Karpas-422 (cell line): ENCODE measurements around the gene KLF11. TPM values are rescaled to one million over a fixed set of nuclear protein-coding genes. Genes with fewer than 3 reads are reported as not detected.

ENCODE experiments used
- DNase-seq: peaks from one replicate; pipeline ENCODE4 v3.0.0-alpha.2; 2015
- H2AFZ ChIP-seq: fragments of 200-600 bp; sonication (generic); 2 replicates; pipeline ENCODE4 v1.6.1; 2014; ENCODE audit warnings: antibody characterized with exemption, low read length, mixed read lengths
- H3K27ac ChIP-seq: fragments of 200-600 bp; sonication (generic); 2 replicates; pipeline ENCODE4 v1.5.1; 2014; ENCODE audit warnings: mild to moderate bottlenecking, low read length, moderate library complexity
- H3K27me3 ChIP-seq: fragments of 200-600 bp; sonication (generic); 2 replicates; pipeline ENCODE4 v1.6.1; 2014; ENCODE audit warnings: low read length, mixed read lengths
- H3K36me3 ChIP-seq: fragments of 200-600 bp; sonication (generic); 2 replicates; pipeline ENCODE4 v1.6.1; 2014; ENCODE audit warnings: low read length, mixed read lengths; ENCODE audit not compliant: insufficient read depth
- H3K4me1 ChIP-seq: fragments of 200-600 bp; sonication (generic); 2 replicates; pipeline ENCODE4 v1.6.1; 2014; ENCODE audit warnings: mild to moderate bottlenecking, low read length, mixed read lengths
- H3K4me2 ChIP-seq: fragments of 200-600 bp; sonication (generic); 2 replicates; pipeline ENCODE4 v1.6.1; 2014; ENCODE audit warnings: low read length, low read depth, mild to moderate bottlenecking; ENCODE audit not compliant: poor library complexity, severe bottlenecking
- H3K4me3 ChIP-seq: fragments of 200-600 bp; sonication (generic); 2 replicates; pipeline ENCODE4 v1.5.1; 2014; ENCODE audit warnings: mild to moderate bottlenecking, antibody characterized with exemption, low read length, mixed read lengths
- H3K79me2 ChIP-seq: fragments of 200-600 bp; sonication (generic); 2 replicates; pipeline ENCODE4 v1.6.1; 2014; ENCODE audit warnings: mild to moderate bottlenecking, low read length, mixed read lengths
- H3K9ac ChIP-seq: fragments of 200-600 bp; sonication (generic); 2 replicates; pipeline ENCODE4 v1.6.0; 2014; ENCODE audit warnings: low read length
- H3K9me2 ChIP-seq: fragments of 200-600 bp; sonication (generic), shearing (Covaris generic); replicated peaks from 2 replicates; pipeline ENCODE4 v1.6.0; 2014; ENCODE audit warnings: mild to moderate bottlenecking, low read length, moderate library complexity; ENCODE audit not compliant: insufficient read depth
- H3K9me3 ChIP-seq: fragments of 300-700, 200-600 bp; sonication (generic); 2 replicates; pipeline ENCODE4 v1.6.1; 2014; ENCODE audit warnings: low read length, mixed read lengths
- H4K20me1 ChIP-seq: fragments of 200-600 bp; sonication (generic); 2 replicates; pipeline ENCODE4 v1.6.1; 2014; ENCODE audit warnings: mild to moderate bottlenecking, antibody characterized with exemption, low read length, low read depth; ENCODE audit not compliant: insufficient read depth
- total RNA-seq: library from RNA; depleted of rRNA; stranded (reverse); fragments of >200 nt; shearing (Covaris generic); gene quantifications from 2 replicates; pipeline ENCODE4 v1.2.3, GENCODE V29; 2014; ENCODE audit warnings: low replicate concordance

The KLF11 gene
- total RNA-seq, 1 experiment from 2014 or later = not detected

- no peaks in the 10 kb centered on the region for H3K9me3 ChIP-seq
- H3K4me1 ChIP-seq = no peaks in the 10 kb centered on the region
- peak; percentile 69 for DNase-seq
- H3K9me2 ChIP-seq = no peaks in the 10 kb centered on the region
- H3K79me2 ChIP-seq = no peaks in the 10 kb centered on the region
- H3K9ac ChIP-seq = no peak overlapping the region
- H3K27ac ChIP-seq = no peak overlapping the region
- H3K36me3 ChIP-seq = no peaks in the 10 kb centered on the region
- H3K4me2 ChIP-seq = no peak overlapping the region
- H3K4me3 ChIP-seq = no peak overlapping the region
- H2AFZ ChIP-seq = no peak overlapping the region
- no peaks in the 10 kb centered on the region for H3K27me3 ChIP-seq
- H4K20me1 ChIP-seq = no peaks in the 10 kb centered on the region
These were observed 5.3 kb downstream of the KLF11 start for GRCh38 chr2:10048501-10049171.

DNA sequence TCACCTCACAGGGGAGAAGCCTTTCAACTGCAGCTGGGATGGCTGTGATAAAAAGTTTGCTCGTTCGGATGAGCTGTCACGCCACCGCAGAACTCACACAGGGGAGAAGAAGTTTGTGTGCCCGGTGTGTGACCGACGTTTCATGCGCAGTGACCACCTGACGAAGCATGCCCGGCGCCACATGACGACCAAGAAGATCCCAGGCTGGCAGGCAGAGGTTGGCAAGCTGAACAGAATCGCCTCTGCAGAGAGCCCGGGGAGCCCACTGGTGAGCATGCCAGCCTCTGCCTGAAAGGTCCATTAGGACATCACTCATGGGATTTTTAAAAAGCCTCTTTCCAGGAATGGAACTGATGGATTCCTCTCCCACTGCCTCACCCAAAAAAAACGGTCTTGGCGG lies 8.9 kb downstream of the KLF11 start:
- no peak for DNase-seq
- Histone ChIP-seq H3K9me3 (no peaks in the 10 kb centered on the region), H4K20me1 (no peaks in the 10 kb centered on the region), H3K9me2 (no peaks in the 10 kb centered on the region), H3K4me1 (no peaks in the 10 kb centered on the region), H3K4me2 (no peak overlapping the region), H3K36me3 (no peaks in the 10 kb centered on the region), H3K79me2 (no peaks in the 10 kb centered on the region), H3K4me3 (no peak overlapping the region), H2AFZ (no peak overlapping the region), H3K9ac (no peak overlapping the region), H3K27ac (no peak overlapping the region), H3K27me3 (no peaks in the 10 kb centered on the region)

GRCh38 chr2:10053351-10053750 lies 10.0 kb downstream of the KLF11 start:
- Histone ChIP-seq H3K4me3 (no peak overlapping the region), H3K36me3 (no peaks in the 10 kb centered on the region), H4K20me1 (no peaks in the 10 kb centered on the region)

GRCh38 chr2:10054424-10054823 lies 11.1 kb downstream of the KLF11 start:
- DNase-seq = no peak
- no peaks in the 10 kb centered on the region for H3K9me2 ChIP-seq
- H3K4me1 ChIP-seq = no peaks in the 10 kb centered on the region
- H3K9ac ChIP-seq = no peak overlapping the region
- no peaks in the 10 kb centered on the region for H3K36me3 ChIP-seq
- H3K79me2 ChIP-seq = no peaks in the 10 kb centered on the region
- H2AFZ ChIP-seq = no peak overlapping the region
- H3K4me2 ChIP-seq = no peak overlapping the region
- no peaks in the 10 kb centered on the region for H3K27me3 ChIP-seq
- H3K27ac ChIP-seq = no peak overlapping the region
- H3K9me3 ChIP-seq = no peaks in the 10 kb centered on the region
- no peak overlapping the region for H3K4me3 ChIP-seq
- no peaks in the 10 kb centered on the region for H4K20me1 ChIP-seq

More at GRCh38 chr2:10053351-10053750, 10.0 kb downstream of the KLF11 start:
- no peak for DNase-seq
- Histone ChIP-seq H3K9me2 (no peaks in the 10 kb centered on the region), H3K27me3 (no peaks in the 10 kb centered on the region), H3K27ac (no peak overlapping the region), H3K9me3 (no peaks in the 10 kb centered on the region), H3K9ac (no peak overlapping the region), H3K4me2 (no peak overlapping the region), H3K79me2 (no peaks in the 10 kb centered on the region), H2AFZ (no peak overlapping the region), H3K4me1 (no peaks in the 10 kb centered on the region)

DNA sequence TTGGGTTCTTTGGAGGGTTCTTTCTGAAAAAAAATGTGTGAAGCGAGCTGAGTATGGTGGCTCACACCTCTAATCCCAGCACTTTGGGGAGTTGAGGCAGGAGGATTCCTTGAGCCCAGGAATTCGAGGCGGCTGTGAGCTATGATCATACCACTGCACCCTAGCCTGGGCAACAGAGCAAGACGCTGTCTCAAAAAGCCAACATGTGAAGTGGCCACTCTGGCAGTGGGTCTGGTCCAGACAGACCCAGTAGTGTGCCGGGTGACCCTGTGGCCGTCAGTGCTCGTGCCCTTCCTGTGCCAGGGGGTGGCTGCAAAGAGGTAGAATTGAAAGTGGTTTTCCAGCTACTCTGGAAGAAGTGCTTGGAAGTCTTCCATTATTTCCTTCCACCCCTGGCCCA lies 11.6 kb downstream of the KLF11 start:
- no peaks in the 10 kb centered on the region for H3K79me2 ChIP-seq
- H4K20me1 ChIP-seq = no peaks in the 10 kb centered on the region
- no peak overlapping the region for H3K9ac ChIP-seq
- no peaks in the 10 kb centered on the region for H3K4me1 ChIP-seq
- H3K4me2 ChIP-seq = no peak overlapping the region
- H3K9me2 ChIP-seq = no peaks in the 10 kb centered on the region
- H2AFZ ChIP-seq = no peak overlapping the region
- DNase-seq = no peak
- H3K9me3 ChIP-seq = no peaks in the 10 kb centered on the region
- no peaks in the 10 kb centered on the region for H3K27me3 ChIP-seq
- H3K36me3 ChIP-seq = no peaks in the 10 kb centered on the region
- H3K27ac ChIP-seq = no peak overlapping the region
- H3K4me3 ChIP-seq = no peak overlapping the region

DNA sequence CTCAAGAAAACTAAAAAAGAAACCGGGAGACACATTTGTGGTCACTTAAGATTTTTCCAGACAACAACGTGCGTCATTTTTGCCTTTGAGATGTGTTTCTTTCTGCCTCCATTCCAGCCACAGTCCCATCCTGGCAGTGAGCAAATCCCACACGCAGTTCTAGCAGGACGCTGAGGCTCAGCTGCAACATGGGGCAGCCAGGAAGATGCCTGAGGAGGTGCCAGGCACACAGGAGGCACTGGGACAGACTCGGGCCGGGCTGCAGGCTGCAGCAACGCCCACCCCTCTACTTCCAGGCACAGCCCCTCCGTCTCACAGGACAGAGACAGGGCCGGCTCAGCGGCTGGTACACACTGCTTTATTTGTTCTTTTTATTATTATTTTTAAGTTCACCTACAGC lies 13.1 kb downstream of the KLF11 start:
- Histone ChIP-seq H3K27ac (no peak overlapping the region), H3K4me2 (no peak overlapping the region), H4K20me1 (no peaks in the 10 kb centered on the region), H3K9me2 (no peaks in the 10 kb centered on the region), H3K27me3 (no peaks in the 10 kb centered on the region), H3K36me3 (no peaks in the 10 kb centered on the region), H3K4me1 (no peaks in the 10 kb centered on the region), H3K9ac (no peak overlapping the region), H3K9me3 (no peaks in the 10 kb centered on the region), H2AFZ (no peak overlapping the region), H3K79me2 (no peaks in the 10 kb centered on the region), H3K4me3 (no peak overlapping the region)
- no peak for DNase-seq

- Histone ChIP-seq H3K4me2 (no peak overlapping the region), H2AFZ (no peak overlapping the region), H3K36me3 (no peaks in the 10 kb centered on the region), H3K79me2 (no peaks in the 10 kb centered on the region), H3K4me3 (no peak overlapping the region), H3K4me1 (no peaks in the 10 kb centered on the region), H3K9ac (no peak overlapping the region), H3K27me3 (no peaks in the 10 kb centered on the region), H3K9me2 (no peaks in the 10 kb centered on the region), H4K20me1 (no peaks in the 10 kb centered on the region), H3K9me3 (no peaks in the 10 kb centered on the region), H3K27ac (no peak overlapping the region)
- no peak for DNase-seq
These were observed 14.1 kb downstream of the KLF11 start for GRCh38 chr2:10057231-10058107.

DNA sequence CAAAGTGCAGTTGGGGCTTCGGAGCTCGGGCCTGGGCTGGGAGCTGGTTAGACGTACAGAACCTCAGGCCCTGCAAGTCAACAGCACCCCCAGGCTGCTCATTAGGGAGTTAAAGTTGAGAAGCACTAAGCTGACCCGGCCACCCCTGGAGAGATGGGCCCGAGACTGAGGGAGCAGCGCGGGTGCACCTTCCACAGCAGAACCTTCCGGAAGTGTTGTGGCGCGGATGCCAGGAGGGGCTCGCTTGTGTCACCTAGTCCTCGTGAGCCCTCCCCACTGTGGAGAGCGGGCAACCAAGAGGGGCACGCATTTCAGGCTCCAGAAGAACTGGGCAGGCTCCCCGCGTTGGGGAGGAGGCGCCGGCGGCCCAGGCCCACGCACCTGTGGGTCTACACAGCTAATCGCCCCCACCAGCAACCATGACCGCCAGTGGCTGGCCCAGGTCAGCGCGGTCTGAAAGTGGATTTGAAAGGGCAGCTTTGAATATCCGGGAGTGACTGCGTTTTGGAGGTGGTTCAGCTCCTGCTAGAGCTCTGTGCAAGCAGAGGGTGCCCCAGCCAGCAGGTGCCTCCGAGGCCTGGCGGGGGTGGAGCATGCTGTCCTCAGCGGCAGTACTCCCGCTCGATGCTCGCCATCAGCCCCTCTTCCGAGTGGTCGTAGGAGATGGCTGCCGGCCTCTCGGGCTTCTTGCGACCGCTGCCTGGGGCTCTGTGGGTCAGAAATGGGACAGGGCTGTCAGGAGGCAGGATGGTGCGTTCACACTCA lies 15.1 kb downstream of the KLF11 start:
- no peak for DNase-seq
- no peak overlapping the region for H3K9ac ChIP-seq
- H3K9me3 ChIP-seq = no peaks in the 10 kb centered on the region
- H3K27ac ChIP-seq = no peak overlapping the region
- no peak overlapping the region for H2AFZ ChIP-seq
- no peaks in the 10 kb centered on the region for H3K36me3 ChIP-seq
- H4K20me1 ChIP-seq = no peaks in the 10 kb centered on the region
- no peak overlapping the region for H3K4me2 ChIP-seq
- H3K27me3 ChIP-seq = no peaks in the 10 kb centered on the region
- no peaks in the 10 kb centered on the region for H3K9me2 ChIP-seq
- no peak overlapping the region for H3K4me3 ChIP-seq
- no peaks in the 10 kb centered on the region for H3K79me2 ChIP-seq
- no peaks in the 10 kb centered on the region for H3K4me1 ChIP-seq
